Activated gamma-delta T cell treated with Interleukin-2 at 50 U/mL for 16 hours (primary cell): ENCODE data around the gene LRRC40.

ENCODE experiments used
- DNase-seq: peaks from one replicate; pipeline ENCODE4 v3.0.0-alpha.2; 2020

The LRRC40 gene

DNA sequence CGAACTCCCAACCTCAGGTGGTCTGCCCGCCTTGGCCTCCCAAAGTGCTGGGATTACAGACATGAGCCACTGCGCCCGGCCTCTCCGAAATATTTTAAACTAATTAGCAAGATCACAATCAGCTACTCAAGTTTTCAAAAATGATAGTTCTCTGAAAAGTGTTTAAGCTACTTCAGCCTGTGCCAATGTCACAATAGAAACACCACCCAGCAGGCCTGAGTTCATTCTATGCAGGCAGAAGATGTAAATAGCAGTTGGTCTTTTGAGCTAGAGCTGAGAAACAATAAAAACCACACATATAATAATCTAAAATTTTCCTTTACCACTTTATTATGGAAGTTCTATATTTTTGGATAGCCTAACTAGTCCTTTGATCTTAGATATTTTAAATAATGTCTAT lies 96.1 kb downstream of the LRRC40 start:
- no peak for DNase-seq

DNA sequence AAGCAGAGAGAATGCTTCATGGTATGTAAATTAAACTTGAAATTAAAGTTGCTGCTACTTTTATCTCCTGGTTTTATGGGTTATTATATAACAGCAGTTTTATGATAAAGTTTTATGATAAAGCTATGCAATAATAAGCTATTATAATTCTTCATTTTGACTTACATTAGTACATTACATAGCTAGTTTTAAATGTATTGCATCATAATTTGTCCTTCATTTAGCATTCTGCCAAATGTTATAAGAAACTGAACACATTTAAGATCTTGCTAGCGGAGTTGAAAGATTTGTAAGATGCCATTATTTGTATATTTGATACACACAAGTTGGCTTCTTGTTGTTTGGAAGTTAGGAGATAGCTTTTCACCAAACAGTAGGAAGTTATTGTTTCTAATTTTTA lies 101.6 kb downstream of the LRRC40 start:
- DNase-seq = no peak

DNA sequence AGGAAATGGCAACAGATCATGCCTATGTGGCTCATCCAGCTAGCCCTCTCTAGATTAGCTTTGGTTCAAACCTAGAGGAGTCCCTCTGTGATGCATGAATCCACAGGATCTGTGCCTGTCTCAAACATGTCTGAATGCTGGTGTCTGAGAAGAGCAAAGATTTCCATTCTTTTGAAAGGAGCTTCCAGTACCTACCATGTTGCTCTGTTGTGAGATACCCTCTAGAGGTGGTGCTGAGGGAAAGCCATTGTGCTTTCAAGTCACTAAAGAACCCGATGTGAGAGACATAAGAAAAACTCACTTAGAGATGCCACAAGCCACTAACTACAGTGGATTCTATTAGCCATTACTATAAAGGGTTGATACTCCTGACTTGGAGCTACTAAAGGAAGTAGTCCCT lies 103.6 kb downstream of the LRRC40 start:
- DNase-seq = no peak

DNA sequence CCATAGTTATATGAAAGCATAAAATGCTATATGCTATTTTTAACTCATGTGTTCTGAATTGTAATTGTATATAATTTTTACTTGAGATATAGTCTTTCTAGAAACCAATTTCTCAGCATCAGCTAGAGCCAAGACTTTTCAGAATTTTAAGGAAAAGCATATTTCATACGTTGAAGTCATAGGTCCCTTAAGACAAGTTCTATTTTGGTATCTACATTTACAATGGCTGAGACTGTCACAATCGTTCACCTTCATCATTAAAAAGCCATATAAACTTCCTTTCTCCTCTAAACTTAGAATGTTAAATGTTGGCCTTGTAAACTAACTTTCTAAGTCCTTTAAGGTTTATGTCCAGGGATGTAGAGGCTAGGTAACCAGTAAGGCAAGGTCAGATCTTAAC lies 104.1 kb downstream of the LRRC40 start:
- no peak for DNase-seq
